Ishikawa (cell line): ENCODE results near the gene C19orf47.

Source experiments
- CEBPB ChIP-seq: IDR thresholded peaks from 2 replicates; pipeline ENCODE4 v1.6.1; 2012
- CREB1 ChIP-seq: IDR thresholded peaks from 2 replicates; pipeline ENCODE4 v1.6.1; 2012; ENCODE audit warnings: low read depth
- EP300 ChIP-seq: IDR thresholded peaks from 2 replicates; pipeline ENCODE4 v1.6.1; 2012; ENCODE audit warnings: borderline replicate concordance
- FOXM1 ChIP-seq: IDR thresholded peaks from 2 replicates; pipeline ENCODE4 v1.6.1; 2012; ENCODE audit warnings: low read depth, borderline replicate concordance
- NFIC ChIP-seq: IDR thresholded peaks from 2 replicates; pipeline ENCODE4 v1.6.1; 2012
- RAD21 ChIP-seq: IDR thresholded peaks from 2 replicates; pipeline ENCODE4 v1.6.1; 2012; ENCODE audit warnings: low read depth
- TAF1 ChIP-seq: IDR thresholded peaks from 2 replicates; pipeline ENCODE4 v1.6.1; 2012; ENCODE audit warnings: low read depth, mild to moderate bottlenecking
- YY1 ChIP-seq: IDR thresholded peaks from 2 replicates; pipeline ENCODE4 v1.6.1; 2012; ENCODE audit warnings: low read depth

- TF ChIP-seq YY1 (no peak), EP300 (no peak), CEBPB (no peak), CREB1 (no peak), NFIC (no peak), RAD21 (no peak), FOXM1 (no peak), TAF1 (no peak)
These were observed 12.2 kb downstream of the C19orf47 start for GRCh38 chr19:40335855-40336600.
